Astrocyte (in vitro differentiated cells and primary cell): Measurements from ENCODE around the gene COL6A3. TPM values are rescaled to one million over a fixed set of nuclear protein-coding genes. Genes with fewer than 3 reads are reported as not detected.

Experiments used
- DNase-seq: peaks from one replicate; pipeline ENCODE4 v3.0.0-alpha.2; 2010; ENCODE audit warnings: low read depth
- FAIRE-seq: peaks from 2 replicates; lab custom pipeline; 2011; peaks lifted over from hg19 to GRCh38; lab: Jason Lieb, UNC
- H2AFZ ChIP-seq: 2 replicates; pipeline ENCODE4 v1.6.0; 2012; ENCODE audit warnings: low read depth, low read length, inconsistent platforms
- H3K27ac ChIP-seq: 2 replicates; pipeline ENCODE4 v1.5.1; 2011; ENCODE audit warnings: low read depth, low read length, inconsistent platforms
- H3K27me3 ChIP-seq: 2 replicates; pipeline ENCODE4 v1.6.0; 2011; ENCODE audit warnings: low read length, inconsistent platforms; ENCODE audit not compliant: insufficient read depth
- H3K36me3 ChIP-seq: 2 replicates; pipeline ENCODE4 v1.5.1; 2011; ENCODE audit warnings: low read length, inconsistent platforms; ENCODE audit not compliant: insufficient read depth
- H3K4me1 ChIP-seq: 2 replicates; pipeline ENCODE4 v1.5.1; 2011; ENCODE audit warnings: low read length, inconsistent platforms; ENCODE audit not compliant: insufficient read depth
- H3K4me2 ChIP-seq: 2 replicates; pipeline ENCODE4 v1.6.0; 2012; ENCODE audit warnings: low read length, inconsistent platforms
- H3K4me3 ChIP-seq: 2 replicates; pipeline ENCODE4 v1.5.1; 2011; ENCODE audit warnings: low read depth, mild to moderate bottlenecking, low read length, inconsistent platforms; ENCODE audit not compliant: insufficient read depth
- H3K79me2 ChIP-seq: 2 replicates; pipeline ENCODE4 v1.6.0; 2012; ENCODE audit warnings: mild to moderate bottlenecking, low read length, inconsistent platforms; ENCODE audit not compliant: insufficient read depth
- H3K9ac ChIP-seq: 2 replicates; pipeline ENCODE4 v1.6.0; 2012; ENCODE audit warnings: mild to moderate bottlenecking, low read length, inconsistent platforms
- H3K9me3 ChIP-seq: 2 replicates; pipeline ENCODE4 v1.5.1; 2012; ENCODE audit warnings: low read depth, mild to moderate bottlenecking, low read length, inconsistent platforms; ENCODE audit not compliant: insufficient read depth
- H4K20me1 ChIP-seq: 2 replicates; pipeline ENCODE4 v1.6.0; 2012; ENCODE audit warnings: low read length, inconsistent platforms; ENCODE audit not compliant: insufficient read depth
- H3K27ac Mint-ChIP-seq: one replicate; pipeline ENCODE4 v1.8.0; 2021; ENCODE audit warnings: mild to moderate bottlenecking, mixed read lengths; ENCODE audit not compliant: unreplicated experiment
- H3K27me3 Mint-ChIP-seq: one replicate; pipeline ENCODE4 v1.8.0; 2021; ENCODE audit warnings: low read depth, mixed read lengths; ENCODE audit not compliant: unreplicated experiment
- H3K36me3 Mint-ChIP-seq: one replicate; pipeline ENCODE4 v1.8.0; 2021; ENCODE audit warnings: low read depth, mixed read lengths; ENCODE audit not compliant: unreplicated experiment
- H3K4me1 Mint-ChIP-seq: one replicate; pipeline ENCODE4 v1.8.0; 2021; ENCODE audit warnings: low read depth, mixed read lengths; ENCODE audit not compliant: unreplicated experiment
- H3K4me3 Mint-ChIP-seq: one replicate; pipeline ENCODE4 v1.8.0; 2021; ENCODE audit warnings: mild to moderate bottlenecking, moderate library complexity, mixed read lengths; ENCODE audit not compliant: unreplicated experiment
- H3K9me3 Mint-ChIP-seq: one replicate; pipeline ENCODE4 v1.8.0; 2021; ENCODE audit warnings: mild to moderate bottlenecking, mixed read lengths; ENCODE audit not compliant: unreplicated experiment
- CTCF ChIP-seq: IDR thresholded peaks from 2 replicates; pipeline ENCODE4 v1.5.1; 2011; ENCODE audit warnings: low read depth, mild to moderate bottlenecking, inconsistent platforms, low read length, moderate library complexity; ENCODE audit not compliant: insufficient read depth
- EZH2 ChIP-seq: IDR thresholded peaks from 2 replicates; pipeline ENCODE4 v1.6.1; 2012; ENCODE audit warnings: mild to moderate bottlenecking, low read length, inconsistent platforms; ENCODE audit not compliant: insufficient read depth
- total RNA-seq: library from RNA; stranded (reverse); gene quantifications from 2 replicates; pipeline ENCODE4 v1.2.1, GENCODE V29; 2021

COL6A3 gene
- total RNA-seq, 1 donor from 2014 or later = 200 TPM

DNA sequence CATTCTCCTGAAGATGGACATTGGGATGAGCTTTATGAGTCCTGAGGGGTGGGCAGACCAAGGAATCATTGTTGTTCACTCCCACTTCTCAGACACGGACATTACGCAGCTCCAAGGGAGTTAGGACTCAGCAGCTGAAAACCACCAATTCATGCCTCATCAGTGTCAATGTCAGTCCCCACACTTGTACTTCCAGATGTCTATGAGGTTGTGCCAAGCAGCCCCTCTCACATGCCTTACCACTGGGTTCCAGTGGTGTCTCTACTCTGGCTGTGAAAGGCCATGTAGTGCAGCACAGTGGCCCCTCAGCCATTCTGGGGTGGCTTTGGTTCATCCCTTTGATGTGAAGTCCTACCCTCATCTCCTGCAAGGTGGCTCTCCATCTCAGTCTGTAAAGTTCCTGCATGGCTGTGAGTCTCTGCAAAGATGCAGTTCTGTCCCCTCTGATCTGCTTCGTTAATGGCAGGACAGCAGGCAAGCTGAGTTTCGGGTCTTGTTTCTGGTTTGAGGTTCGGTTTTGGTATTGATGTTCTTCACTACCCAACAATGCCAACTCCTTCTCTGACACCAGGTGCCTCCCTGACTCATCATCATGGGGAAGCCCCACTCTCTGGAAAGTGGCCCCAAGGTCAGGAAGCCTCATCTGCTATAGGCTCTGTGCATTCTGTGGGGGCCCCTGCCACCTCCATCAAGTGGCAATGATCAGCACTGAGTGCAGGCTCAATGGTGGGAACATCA, 14.0 kb upstream of the COL6A3 start:
- no peaks in the 10 kb centered on the region for H4K20me1 ChIP-seq
- peaks cover 5% of the 10 kb centered on the region for H3K36me3 Mint-ChIP-seq
- no peak overlapping the region for H3K27ac ChIP-seq
- no peak overlapping the region for H3K27ac Mint-ChIP-seq
- no peak overlapping the region for H3K4me3 Mint-ChIP-seq
- H3K9me3 ChIP-seq = no peaks in the 10 kb centered on the region
- H3K36me3 ChIP-seq = peaks cover 10% of the 10 kb centered on the region
- H3K4me1 ChIP-seq = peaks cover 14% of the 10 kb centered on the region
- peaks cover 30% of the 10 kb centered on the region for H3K4me1 Mint-ChIP-seq
- no peaks in the 10 kb centered on the region for H3K27me3 Mint-ChIP-seq
- H3K9me3 Mint-ChIP-seq = peaks cover 8% of the 10 kb centered on the region
- DNase-seq (no peak), FAIRE-seq (no peak)
- H2AFZ ChIP-seq = no peak overlapping the region
- H3K4me3 ChIP-seq = no peak overlapping the region
- H3K9ac ChIP-seq = no peak overlapping the region
- no peak overlapping the region for H3K4me2 ChIP-seq
- no peaks in the 10 kb centered on the region for H3K27me3 ChIP-seq
- H3K79me2 ChIP-seq = peaks cover 11% of the 10 kb centered on the region
- no peak for TF ChIP-seq CTCF
- TF ChIP-seq EZH2 = no peak

DNA sequence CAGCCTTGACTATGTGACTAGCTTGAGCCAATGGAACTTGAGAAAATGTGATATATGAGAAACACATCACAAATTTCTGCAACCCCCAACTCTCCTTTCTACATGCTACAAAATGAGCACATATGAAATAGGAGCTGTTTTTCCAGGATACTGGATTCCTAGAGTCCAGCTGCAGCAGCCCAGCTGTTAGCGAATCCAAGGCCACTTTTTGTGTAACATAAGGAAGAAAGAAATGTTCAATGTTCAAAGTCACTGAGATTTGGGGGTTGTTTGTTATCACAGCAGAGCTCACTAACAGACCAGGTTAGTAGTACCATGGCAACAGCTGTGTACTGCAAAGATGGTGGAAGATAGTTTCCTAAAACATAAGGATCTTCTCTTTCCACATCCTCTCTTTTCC, 12.6 kb upstream of the COL6A3 start:
- TF ChIP-seq CTCF (no peak), EZH2 (no peak)
- Mint-ChIP-seq H3K27me3 (no peaks in the 10 kb centered on the region), H3K27ac (no peak overlapping the region), H3K36me3 (peaks cover 11% of the 10 kb centered on the region), H3K4me3 (no peak overlapping the region), H3K9me3 (peaks cover 8% of the 10 kb centered on the region), H3K4me1 (peaks cover 17% of the 10 kb centered on the region)
- Histone ChIP-seq H3K9ac (no peak overlapping the region), H3K4me2 (no peak overlapping the region), H3K27ac (no peak overlapping the region), H3K4me3 (no peak overlapping the region), H3K4me1 (peaks cover 11% of the 10 kb centered on the region), H3K9me3 (no peaks in the 10 kb centered on the region), H3K27me3 (no peaks in the 10 kb centered on the region), H4K20me1 (no peaks in the 10 kb centered on the region), H3K36me3 (peaks cover 10% of the 10 kb centered on the region), H3K79me2 (peaks cover 14% of the 10 kb centered on the region), H2AFZ (no peak overlapping the region)
- DNase-seq (no peak), FAIRE-seq (no peak)

DNA sequence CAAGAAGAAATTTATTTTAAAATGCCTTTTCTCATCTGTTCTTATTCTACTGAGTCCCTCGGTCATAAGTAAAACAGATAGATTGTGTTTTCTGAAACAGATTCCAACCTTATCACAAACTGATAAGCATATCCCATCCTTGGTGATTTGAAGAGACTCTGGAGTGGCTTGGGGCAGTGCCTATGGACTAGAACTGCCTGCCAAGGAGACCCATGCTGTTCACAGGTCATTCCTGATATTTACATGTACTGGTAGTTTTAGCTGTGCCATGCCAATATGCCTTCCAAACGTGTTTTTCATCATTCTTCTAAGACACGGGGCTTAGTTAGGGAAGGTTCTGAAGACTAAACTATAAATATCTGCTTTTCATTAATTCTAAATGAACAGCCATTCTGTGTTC, 11.4 kb upstream of the COL6A3 start:
- Histone ChIP-seq H3K4me1 (peaks cover 11% of the 10 kb centered on the region), H3K27me3 (no peaks in the 10 kb centered on the region), H3K4me3 (no peak overlapping the region), H3K9me3 (no peaks in the 10 kb centered on the region), H3K27ac (no peak overlapping the region), H2AFZ (no peak overlapping the region), H4K20me1 (no peaks in the 10 kb centered on the region), H3K9ac (no peak overlapping the region), H3K79me2 (peaks cover 14% of the 10 kb centered on the region), H3K36me3 (peaks cover 10% of the 10 kb centered on the region), H3K4me2 (no peak overlapping the region)
- FAIRE-seq = no peak
- H3K36me3 Mint-ChIP-seq = peaks cover 15% of the 10 kb centered on the region
- H3K27me3 Mint-ChIP-seq = no peaks in the 10 kb centered on the region
- H3K9me3 Mint-ChIP-seq = peaks cover 8% of the 10 kb centered on the region
- no peak overlapping the region for H3K4me3 Mint-ChIP-seq
- no peak for TF ChIP-seq EZH2
- TF ChIP-seq CTCF = no peak
- H3K27ac Mint-ChIP-seq = peak overlapping the region; percentile 50
- H3K4me1 Mint-ChIP-seq = peaks cover 15% of the 10 kb centered on the region
- no peak for DNase-seq
